OCI-LY1 (cell line): ENCODE data around the gene KAT6B.

Experiments used
- EZH2 ChIP-seq: fragments of 200-600 bp; sonication (generic), shearing (Covaris generic); IDR thresholded peaks from 2 replicates; pipeline ENCODE4 v1.8.0; 2017; ENCODE audit warnings: borderline replicate concordance, mixed run types, mild to moderate bottlenecking, antibody characterized with exemption, low read length, moderate library complexity, mixed read lengths
- TF ChIP-seq, protein P1 (sequence below): fragments of 200-600 bp; sonication (generic), shearing (Covaris generic); IDR thresholded peaks from 2 replicates; pipeline ENCODE4 v1.5.1; 2017; ENCODE audit warnings: mild to moderate bottlenecking, antibody characterized with exemption, low read length, moderate library complexity, mixed read lengths

DNA sequence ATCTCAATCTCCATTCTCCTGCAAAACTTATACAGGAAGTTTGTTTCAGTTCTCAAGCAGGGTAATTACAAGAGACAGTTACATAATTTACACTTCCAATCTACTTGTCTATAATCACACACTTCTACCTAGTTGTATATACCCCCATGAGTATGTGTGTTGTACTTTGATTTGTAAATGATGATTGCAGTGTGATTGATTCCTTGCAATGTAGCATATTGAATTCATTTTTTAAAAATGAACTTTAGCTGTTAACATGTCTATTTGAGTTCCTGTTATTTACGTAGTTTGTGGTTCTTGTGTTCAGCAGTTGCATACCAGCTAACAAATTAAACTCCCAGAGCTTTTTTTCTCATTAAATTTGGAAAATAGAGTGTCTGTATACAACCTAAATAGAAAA is 182.6 kb downstream of the KAT6B start:
- TF ChIP-seq, protein P1, sequence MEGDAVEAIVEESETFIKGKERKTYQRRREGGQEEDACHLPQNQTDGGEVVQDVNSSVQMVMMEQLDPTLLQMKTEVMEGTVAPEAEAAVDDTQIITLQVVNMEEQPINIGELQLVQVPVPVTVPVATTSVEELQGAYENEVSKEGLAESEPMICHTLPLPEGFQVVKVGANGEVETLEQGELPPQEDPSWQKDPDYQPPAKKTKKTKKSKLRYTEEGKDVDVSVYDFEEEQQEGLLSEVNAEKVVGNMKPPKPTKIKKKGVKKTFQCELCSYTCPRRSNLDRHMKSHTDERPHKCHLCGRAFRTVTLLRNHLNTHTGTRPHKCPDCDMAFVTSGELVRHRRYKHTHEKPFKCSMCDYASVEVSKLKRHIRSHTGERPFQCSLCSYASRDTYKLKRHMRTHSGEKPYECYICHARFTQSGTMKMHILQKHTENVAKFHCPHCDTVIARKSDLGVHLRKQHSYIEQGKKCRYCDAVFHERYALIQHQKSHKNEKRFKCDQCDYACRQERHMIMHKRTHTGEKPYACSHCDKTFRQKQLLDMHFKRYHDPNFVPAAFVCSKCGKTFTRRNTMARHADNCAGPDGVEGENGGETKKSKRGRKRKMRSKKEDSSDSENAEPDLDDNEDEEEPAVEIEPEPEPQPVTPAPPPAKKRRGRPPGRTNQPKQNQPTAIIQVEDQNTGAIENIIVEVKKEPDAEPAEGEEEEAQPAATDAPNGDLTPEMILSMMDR, result no peak
- no peak for TF ChIP-seq EZH2
